Measurements from ENCODE around the gene EXOC4. TPM values are rescaled to one million over a fixed set of nuclear protein-coding genes. Genes with fewer than 3 reads are reported as not detected.

The EXOC4 gene
- total RNA-seq, 2 donors from 2014 or later: 48.9 to 102 TPM

DNA sequence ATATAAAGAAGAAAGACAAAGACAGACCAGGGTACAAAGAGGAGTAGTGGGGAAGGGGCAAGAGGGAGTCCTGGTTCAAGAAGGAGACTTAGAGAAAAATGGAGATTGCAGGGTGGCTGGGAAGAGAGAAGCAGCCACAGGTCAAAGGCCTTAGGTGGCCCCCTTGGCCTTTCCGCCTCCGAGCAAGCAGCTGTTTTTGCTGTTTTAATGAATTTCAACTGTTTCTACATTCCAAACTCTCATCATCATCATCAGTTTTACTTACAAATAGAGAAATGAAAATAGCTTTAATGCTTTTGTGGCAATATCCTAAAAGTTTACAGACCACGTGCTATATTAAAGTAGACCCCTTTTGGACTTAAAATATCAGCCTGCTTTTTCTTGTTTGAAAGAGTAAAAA is 399.7 kb downstream of the EXOC4 start:
- no peak for TF ChIP-seq POLR2AphosphoS5 (IDR thresholded peaks at IDR 0.05)
- TF ChIP-seq, protein P1, sequence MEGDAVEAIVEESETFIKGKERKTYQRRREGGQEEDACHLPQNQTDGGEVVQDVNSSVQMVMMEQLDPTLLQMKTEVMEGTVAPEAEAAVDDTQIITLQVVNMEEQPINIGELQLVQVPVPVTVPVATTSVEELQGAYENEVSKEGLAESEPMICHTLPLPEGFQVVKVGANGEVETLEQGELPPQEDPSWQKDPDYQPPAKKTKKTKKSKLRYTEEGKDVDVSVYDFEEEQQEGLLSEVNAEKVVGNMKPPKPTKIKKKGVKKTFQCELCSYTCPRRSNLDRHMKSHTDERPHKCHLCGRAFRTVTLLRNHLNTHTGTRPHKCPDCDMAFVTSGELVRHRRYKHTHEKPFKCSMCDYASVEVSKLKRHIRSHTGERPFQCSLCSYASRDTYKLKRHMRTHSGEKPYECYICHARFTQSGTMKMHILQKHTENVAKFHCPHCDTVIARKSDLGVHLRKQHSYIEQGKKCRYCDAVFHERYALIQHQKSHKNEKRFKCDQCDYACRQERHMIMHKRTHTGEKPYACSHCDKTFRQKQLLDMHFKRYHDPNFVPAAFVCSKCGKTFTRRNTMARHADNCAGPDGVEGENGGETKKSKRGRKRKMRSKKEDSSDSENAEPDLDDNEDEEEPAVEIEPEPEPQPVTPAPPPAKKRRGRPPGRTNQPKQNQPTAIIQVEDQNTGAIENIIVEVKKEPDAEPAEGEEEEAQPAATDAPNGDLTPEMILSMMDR (IDR thresholded peaks at IDR 0.05): no peak
- intact Hi-C loops (cut with DNase I): no loop called here

DNA sequence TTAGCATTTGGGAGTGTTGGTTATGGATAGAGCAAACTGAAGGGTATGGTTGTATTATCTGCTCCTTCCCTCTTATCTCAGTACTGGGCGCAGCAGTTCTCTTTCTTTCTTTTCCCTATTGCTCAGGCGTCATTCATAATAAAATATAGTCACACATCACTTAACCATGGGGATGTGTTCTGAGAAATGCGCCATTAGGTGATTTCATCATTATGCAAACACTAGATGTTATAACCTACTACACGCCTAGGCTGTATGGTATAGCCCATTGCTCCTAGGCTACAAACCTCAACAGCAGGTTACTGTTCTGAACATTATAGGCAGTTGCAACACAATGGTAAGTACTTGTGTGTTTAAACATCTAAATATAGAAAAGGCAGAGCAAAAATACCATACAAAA is 401.7 kb downstream of the EXOC4 start:
- intact Hi-C loops (cut with DNase I): no loop called here
- Histone ChIP-seq H3K4me1 (replicated peaks) (no peaks in the 10 kb centered on the region), H3K9me3 (no peaks in the 10 kb centered on the region), H3K27ac (no peak overlapping the region), H3K27me3 (replicated peaks; ENCODE audit: insufficient read depth) (no peaks in the 10 kb centered on the region), H3K36me3 (no peaks in the 10 kb centered on the region), H3K4me3 (no peak overlapping the region)
- WGBS: 97% methylated on average over 4 of the region's 4 CpGs
- TF ChIP-seq POLR2A (IDR thresholded peaks at IDR 0.05) (no peak), POLR2AphosphoS5 (IDR thresholded peaks at IDR 0.05) (no peak)
- TF ChIP-seq, protein P1 (IDR thresholded peaks at IDR 0.05): no peak
- DNase-seq (ENCODE audit: low spot score): no peak

More for the DNA sequence above, 399.7 kb downstream of the EXOC4 start:
- H3K27ac ChIP-seq: no peak overlapping the region
- H3K27me3 ChIP-seq (replicated peaks; ENCODE audit: insufficient read depth): no peaks in the 10 kb centered on the region
- H3K9me3 ChIP-seq: no peaks in the 10 kb centered on the region
- no peaks in the 10 kb centered on the region for H3K36me3 ChIP-seq
- DNase-seq (ENCODE audit: low spot score): no peak
- no peak overlapping the region for H3K4me3 ChIP-seq
- 93% methylated on average over 3 of the region's 3 CpGs for WGBS
- no peaks in the 10 kb centered on the region for H3K4me1 ChIP-seq (replicated peaks)

DNA sequence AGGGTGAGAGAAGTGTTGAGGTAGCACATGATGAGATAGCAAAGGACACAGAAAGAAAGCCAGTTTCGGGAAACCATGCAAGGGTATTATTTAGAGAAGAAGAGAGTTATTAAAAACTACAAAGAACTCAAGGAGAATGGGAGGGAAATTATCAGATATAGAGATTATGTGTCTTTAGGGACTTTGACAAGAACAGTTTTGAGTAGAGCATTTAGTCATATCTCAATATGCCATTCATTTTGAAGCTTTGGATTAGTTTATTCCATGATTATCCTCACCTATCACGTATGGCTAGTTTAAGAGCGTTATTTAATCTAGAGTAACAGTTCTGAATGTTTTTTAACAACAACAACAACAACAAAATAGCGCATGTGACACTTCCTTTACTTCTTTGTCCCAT is 409.4 kb downstream of the EXOC4 start:
- intact Hi-C loops (cut with DNase I): no loop called here
- H3K27ac ChIP-seq: no peak overlapping the region
- TF ChIP-seq POLR2AphosphoS5 (IDR thresholded peaks at IDR 0.05) (no peak), POLR2A (IDR thresholded peaks at IDR 0.05) (no peak)
- TF ChIP-seq, protein P1 (IDR thresholded peaks at IDR 0.05): no peak
- H3K4me1 ChIP-seq (replicated peaks): no peaks in the 10 kb centered on the region
- H3K9me3 ChIP-seq: no peaks in the 10 kb centered on the region
- no peak overlapping the region for H3K4me3 ChIP-seq
- no peak for DNase-seq (ENCODE audit: low spot score)
- H3K27me3 ChIP-seq (replicated peaks; ENCODE audit: insufficient read depth): no peaks in the 10 kb centered on the region
- H3K36me3 ChIP-seq: no peaks in the 10 kb centered on the region
- WGBS: 93% methylated on average over 4 of the region's 4 CpGs

DNA sequence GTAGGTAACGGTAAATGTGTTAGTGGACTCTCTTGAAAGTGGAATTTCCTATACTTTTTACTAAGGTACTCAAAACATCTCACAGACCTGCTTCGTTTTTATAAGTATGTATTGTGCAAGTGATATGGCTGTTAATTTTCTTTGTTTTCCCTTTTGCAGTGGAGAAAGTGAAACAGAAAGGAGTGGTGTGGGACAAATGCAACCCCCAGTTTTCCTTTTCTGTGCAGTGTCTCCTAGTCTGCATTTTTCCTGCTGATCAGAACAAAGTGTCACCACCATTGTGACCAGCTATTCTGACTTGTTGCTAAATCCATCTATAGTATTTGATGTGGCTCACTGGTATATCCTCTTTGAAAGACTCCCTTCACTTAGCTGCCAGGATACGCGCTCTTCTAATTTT is 410.0 kb downstream of the EXOC4 start:
- no peak for TF ChIP-seq POLR2A (IDR thresholded peaks at IDR 0.05)
- TF ChIP-seq POLR2AphosphoS5 (IDR thresholded peaks at IDR 0.05): no peak
- TF ChIP-seq, protein P1 (IDR thresholded peaks at IDR 0.05): no peak
- Histone ChIP-seq H3K4me1 (replicated peaks) (no peaks in the 10 kb centered on the region), H3K27ac (no peak overlapping the region), H3K27me3 (replicated peaks; ENCODE audit: insufficient read depth) (no peaks in the 10 kb centered on the region), H3K36me3 (no peaks in the 10 kb centered on the region), H3K4me3 (no peak overlapping the region), H3K9me3 (no peaks in the 10 kb centered on the region)
- 94% methylated on average over 4 of the region's 4 CpGs for WGBS
- intact Hi-C loops (cut with DNase I): no loop called here
- no peak for DNase-seq (ENCODE audit: low spot score)

DNA sequence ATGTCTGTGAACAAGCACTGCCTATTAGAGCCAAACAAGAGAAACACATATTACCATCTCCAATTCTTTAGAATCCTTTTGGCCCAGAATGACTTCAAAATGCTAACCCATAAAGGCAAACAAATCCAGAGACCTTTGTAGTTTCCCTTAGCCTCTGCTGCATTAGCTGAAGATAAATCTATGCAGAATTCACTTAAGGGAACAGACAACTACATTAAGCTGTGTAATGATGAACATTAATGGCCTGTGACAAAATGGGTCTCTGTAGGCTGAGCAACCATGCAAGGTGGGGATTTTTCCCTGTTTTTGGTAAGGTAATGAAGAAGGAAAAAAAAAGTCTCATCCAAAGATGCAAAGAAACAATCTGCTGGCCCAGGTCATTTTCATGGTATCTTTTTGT is 411.6 kb downstream of the EXOC4 start:
- Histone ChIP-seq H3K4me1 (replicated peaks) (no peaks in the 10 kb centered on the region), H3K4me3 (no peak overlapping the region), H3K36me3 (no peaks in the 10 kb centered on the region), H3K9me3 (no peaks in the 10 kb centered on the region), H3K27ac (no peak overlapping the region), H3K27me3 (replicated peaks; ENCODE audit: insufficient read depth) (no peaks in the 10 kb centered on the region)
- intact Hi-C loops (cut with DNase I): no loop called here
- TF ChIP-seq, protein P1 (IDR thresholded peaks at IDR 0.05): no peak
- DNase-seq (ENCODE audit: low spot score): no peak
